ENCODE results near the gene GLB1L2. TPM values are rescaled to one million over a fixed set of nuclear protein-coding genes. Genes with fewer than 3 reads are reported as not detected.

GLB1L2 gene
- total and polyA plus RNA-seq, 2 of the 13 experiments (the other 11 are each of a cell fraction or from before 2014, with no cell fraction given) = 0.59 to 0.69 TPM

DNA sequence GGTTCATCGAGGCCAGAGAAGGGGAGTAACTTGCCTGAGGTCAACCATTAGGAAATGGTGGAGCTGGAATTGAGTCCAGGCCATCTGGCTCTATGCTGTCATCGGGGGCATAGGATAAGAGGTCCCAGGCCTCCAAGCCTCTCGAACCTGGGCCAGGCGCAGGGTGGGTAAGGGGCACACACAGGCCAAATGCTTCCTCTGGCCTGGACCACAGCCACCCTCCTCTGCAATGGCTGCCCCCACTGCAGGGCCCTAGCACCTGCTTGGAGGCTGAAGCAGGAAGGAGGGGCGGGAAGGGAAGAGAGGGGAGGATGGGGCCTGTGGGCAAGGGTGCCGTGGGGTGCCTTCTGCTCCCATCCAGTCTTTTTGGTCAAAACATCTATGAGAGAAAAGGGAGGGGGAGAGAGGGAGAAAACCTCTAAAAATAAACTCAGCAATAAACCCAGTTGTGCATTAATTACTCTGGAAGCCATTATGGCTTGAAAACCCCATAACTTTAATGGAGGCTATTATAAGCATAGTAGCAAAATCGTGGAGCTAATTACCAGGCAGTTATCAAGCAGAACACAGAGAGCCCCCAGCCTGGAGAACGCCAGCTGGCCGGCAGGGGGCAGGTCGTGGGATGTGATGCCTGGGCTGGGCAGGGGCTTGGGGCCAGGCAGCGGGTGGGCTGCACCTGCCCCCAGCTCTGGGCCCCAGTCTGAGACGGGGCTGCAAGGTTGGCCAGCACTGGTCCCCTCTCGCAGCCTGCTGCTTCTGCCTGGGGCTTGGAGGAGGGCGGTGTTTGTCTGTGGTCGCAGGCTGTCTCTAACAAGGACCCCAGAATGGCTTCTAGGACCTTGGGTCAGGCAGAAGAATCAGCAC is 59.1 kb downstream of the GLB1L2 start:
- no peak for FAIRE-seq
- POLR2A ChIA-PET = no interaction called here

More for the DNA sequence above, 59.1 kb downstream of the GLB1L2 start:
- no peaks in the 10 kb centered on the region for H3K79me2 ChIP-seq (ENCODE audit: insufficient read depth, low read length)
- no peaks in the 10 kb centered on the region for H4K20me1 ChIP-seq (ENCODE audit: insufficient read depth, low read length)
- H2AFZ ChIP-seq (ENCODE audit: low read length) = no peak overlapping the region
- no peaks in the 10 kb centered on the region for H3K4me1 ChIP-seq (ENCODE audit: insufficient read depth, low read length)
- CTCF ChIA-PET (ENCODE audit: low intra/inter-chr PET ratio, low total read pairs) = no interaction called here
- no peak for DNase-seq (ENCODE audit: low spot score)
- no peak overlapping the region for H3K4me2 ChIP-seq (ENCODE audit: low read depth, low read length)
- peaks cover 2 to 38% of the 10 kb centered on the region in 2 experiments; a peak in 4 of 5 replicates for H3K27me3 ChIP-seq (ENCODE audit: control insufficient read depth in 1 of 2, insufficient read depth in 2 of 2, low read length in 2 of 2)
- ATAC-seq = peak; percentile 15; the same call in 2 of the 3 replicates
- in situ Hi-C loops (cut with HindIII; ENCODE audit: extremely low pct_ligation_motif_present, low pct_unique_long_range_greater_than_20kb) = no loop called here
- intact Hi-C loops (cut with micrococcal nuclease; ENCODE audit: unreplicated experiment) = no loop called here
- no peak overlapping the region for H3K27ac ChIP-seq (ENCODE audit: extremely low read length, insufficient read depth, low read length)
- BruUV-seq (replicated peaks) = no TSS peak
- no peak overlapping the region for H3K9ac ChIP-seq (ENCODE audit: insufficient read depth, low read depth, low read length)
- no peaks in the 10 kb centered on the region for H3K9me3 ChIP-seq (ENCODE audit: low read length)
- no peaks in the 10 kb centered on the region for H3K36me3 ChIP-seq (replicated peaks in 1 of 2; ENCODE audit: control insufficient read depth in 1 of 2, insufficient read depth in 2 of 2, low read length in 2 of 2)
- TF ChIP-seq KDM2A (CRISPR knock-in tag; IDR thresholded peaks at IDR 0.05; ENCODE audit: borderline replicate concordance, low read depth) (no peak), SIN3A (IDR thresholded peaks at IDR 0.05; ENCODE audit: borderline replicate concordance, low read depth, low read length) (no peak), ZNF878 (CRISPR knock-in tag; IDR thresholded peaks at IDR 0.05) (no peak), ZFP41 (CRISPR knock-in tag; IDR thresholded peaks at IDR 0.05; ENCODE audit: borderline replicate concordance) (no peak), ZNF766 (CRISPR knock-in tag; IDR thresholded peaks at IDR 0.05; ENCODE audit: borderline replicate concordance) (no peak), ZNF749 (CRISPR knock-in tag; IDR thresholded peaks at IDR 0.05; ENCODE audit: borderline replicate concordance) (no peak), HNF1B (CRISPR knock-in tag; IDR thresholded peaks at IDR 0.05) (no peak), CAMTA2 (CRISPR knock-in tag; IDR thresholded peaks at IDR 0.05; ENCODE audit: borderline replicate concordance) (no peak), ZNF772 (CRISPR knock-in tag; IDR thresholded peaks at IDR 0.05) (no peak)
- TF ChIP-seq, protein P1, sequence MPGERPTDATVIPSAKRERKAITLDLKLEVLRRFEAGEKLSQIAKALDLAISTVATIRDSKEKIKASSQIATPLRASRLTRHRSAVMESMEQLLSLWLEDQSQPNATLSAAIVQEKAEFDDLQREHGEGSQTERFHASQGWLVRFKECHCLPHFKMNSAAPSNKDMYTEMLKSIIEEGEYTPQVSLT (CRISPR knock-in tag; IDR thresholded peaks at IDR 0.05; ENCODE audit: borderline replicate concordance, low read depth) = no peak
- TF ChIP-seq, protein P2, sequence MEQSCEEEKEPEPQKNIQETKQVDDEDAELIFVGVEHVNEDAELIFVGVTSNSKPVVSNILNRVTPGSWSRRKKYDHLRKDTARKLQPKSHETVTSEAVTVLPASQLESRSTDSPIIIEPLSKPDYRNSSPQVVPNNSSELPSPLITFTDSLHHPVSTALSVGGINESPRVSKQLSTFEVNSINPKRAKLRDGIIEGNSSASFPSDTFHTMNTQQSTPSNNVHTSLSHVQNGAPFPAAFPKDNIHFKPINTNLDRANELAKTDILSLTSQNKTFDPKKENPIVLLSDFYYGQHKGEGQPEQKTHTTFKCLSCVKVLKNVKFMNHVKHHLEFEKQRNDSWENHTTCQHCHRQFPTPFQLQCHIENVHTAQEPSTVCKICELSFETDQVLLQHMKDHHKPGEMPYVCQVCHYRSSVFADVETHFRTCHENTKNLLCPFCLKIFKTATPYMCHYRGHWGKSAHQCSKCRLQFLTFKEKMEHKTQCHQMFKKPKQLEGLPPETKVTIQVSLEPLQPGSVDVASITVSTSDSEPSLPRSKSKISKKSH (CRISPR knock-in tag; IDR thresholded peaks at IDR 0.05; ENCODE audit: borderline replicate concordance) = no peak
- WGBS (ENCODE audit: low lambda C conversion rate) = 11% methylated on average over 10 of the region's 15 CpGs
- no peak overlapping the region for H3K4me3 ChIP-seq (replicated peaks in 1 of 3; ENCODE audit: insufficient read depth in 1 of 3, low read depth in 2 of 3, low read length in 3 of 3)
